ENCODE results near the gene PXMP4. TPM values are rescaled to one million over a fixed set of nuclear protein-coding genes. Genes with fewer than 3 reads are reported as not detected.

The PXMP4 gene
- total RNA-seq, 4 donors from 2014 or later = 3.4 to 11.7 (median 7.6) TPM

DNA sequence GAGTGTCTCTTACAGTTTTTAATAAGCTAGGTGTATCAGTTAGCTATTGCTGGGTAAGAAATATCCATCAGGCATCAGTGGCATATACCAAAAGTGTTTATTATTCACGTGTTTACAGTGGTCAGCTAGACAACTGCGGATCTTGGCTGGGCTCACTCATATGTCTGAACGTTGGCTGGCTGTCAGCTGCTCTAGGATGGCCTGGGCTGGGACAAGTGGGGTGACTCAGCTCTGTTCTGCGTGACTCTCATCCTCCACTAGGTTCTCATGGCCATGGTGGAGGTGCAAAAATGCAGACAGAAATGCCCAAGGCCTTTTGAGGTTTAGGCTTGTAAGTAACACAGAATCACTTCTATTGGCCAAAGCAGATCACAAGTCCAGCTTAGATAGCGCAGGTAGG, 33.7 kb upstream of the PXMP4 start:
- peaks cover 0 to under 1% (median 0%) of the 10 kb centered on the region in 3 donors for H3K4me1 ChIP-seq
- H3K27ac ChIP-seq = no peak overlapping the region
- intact Hi-C loops (cut with DNase I) = no loop called here
- no peak for TF ChIP-seq POLR2A (IDR thresholded peaks at IDR 0.05)
- TF ChIP-seq, protein P1, sequence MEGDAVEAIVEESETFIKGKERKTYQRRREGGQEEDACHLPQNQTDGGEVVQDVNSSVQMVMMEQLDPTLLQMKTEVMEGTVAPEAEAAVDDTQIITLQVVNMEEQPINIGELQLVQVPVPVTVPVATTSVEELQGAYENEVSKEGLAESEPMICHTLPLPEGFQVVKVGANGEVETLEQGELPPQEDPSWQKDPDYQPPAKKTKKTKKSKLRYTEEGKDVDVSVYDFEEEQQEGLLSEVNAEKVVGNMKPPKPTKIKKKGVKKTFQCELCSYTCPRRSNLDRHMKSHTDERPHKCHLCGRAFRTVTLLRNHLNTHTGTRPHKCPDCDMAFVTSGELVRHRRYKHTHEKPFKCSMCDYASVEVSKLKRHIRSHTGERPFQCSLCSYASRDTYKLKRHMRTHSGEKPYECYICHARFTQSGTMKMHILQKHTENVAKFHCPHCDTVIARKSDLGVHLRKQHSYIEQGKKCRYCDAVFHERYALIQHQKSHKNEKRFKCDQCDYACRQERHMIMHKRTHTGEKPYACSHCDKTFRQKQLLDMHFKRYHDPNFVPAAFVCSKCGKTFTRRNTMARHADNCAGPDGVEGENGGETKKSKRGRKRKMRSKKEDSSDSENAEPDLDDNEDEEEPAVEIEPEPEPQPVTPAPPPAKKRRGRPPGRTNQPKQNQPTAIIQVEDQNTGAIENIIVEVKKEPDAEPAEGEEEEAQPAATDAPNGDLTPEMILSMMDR (IDR thresholded peaks at IDR 0.05) = no peak
- no peak for DNase-seq
- peaks cover 5 to 9% (median 8%) of the 10 kb centered on the region in 3 donors for H3K9me3 ChIP-seq
- WGBS, 2 donors = 76 to 88% methylated on average over 4 to 5 of the region's 5 CpGs
- no peak overlapping the region for H3K4me3 ChIP-seq
- H3K36me3 ChIP-seq = peaks cover 5 to 98% (median 10%) of the 10 kb centered on the region in 3 donors
- no peaks in the 10 kb centered on the region for H3K27me3 ChIP-seq

DNA sequence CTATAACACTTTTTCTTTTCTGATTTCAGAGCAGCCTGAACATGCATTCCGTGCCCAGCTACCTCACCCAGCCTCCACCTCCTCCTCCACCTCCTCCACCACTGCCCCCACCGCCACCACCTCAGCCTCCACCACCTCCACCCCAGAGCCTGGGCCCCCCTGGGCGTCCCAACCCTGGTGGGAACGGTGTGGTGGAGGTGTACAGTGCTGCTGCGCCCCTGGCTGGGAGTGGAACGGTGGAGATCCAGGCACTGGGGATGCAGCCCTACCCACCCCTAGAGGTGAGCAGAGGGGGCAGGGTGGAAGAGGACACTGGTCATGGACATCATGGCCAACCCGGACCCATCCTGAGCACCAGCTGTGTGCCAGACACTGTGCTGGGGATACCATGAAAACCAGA, 33.0 kb upstream of the PXMP4 start:
- no peak for TF ChIP-seq POLR2A (IDR thresholded peaks at IDR 0.05)
- TF ChIP-seq, protein P1 (IDR thresholded peaks at IDR 0.05) = no peak
- H3K27me3 ChIP-seq = no peaks in the 10 kb centered on the region
- peaks cover 0 to 5% (median 0%) of the 10 kb centered on the region in 3 donors for H3K4me1 ChIP-seq
- no peak overlapping the region for H3K4me3 ChIP-seq
- H3K9me3 ChIP-seq = peaks cover 5 to 9% (median 8%) of the 10 kb centered on the region in 3 donors
- intact Hi-C loops (cut with DNase I) = no loop called here
- 86 to 90% methylated on average over 2 of the region's 7 CpGs for WGBS, 2 donors
- no peak overlapping the region for H3K27ac ChIP-seq
- H3K36me3 ChIP-seq = peaks cover 7 to 98% (median 10%) of the 10 kb centered on the region in 3 donors
- DNase-seq = no peak

DNA sequence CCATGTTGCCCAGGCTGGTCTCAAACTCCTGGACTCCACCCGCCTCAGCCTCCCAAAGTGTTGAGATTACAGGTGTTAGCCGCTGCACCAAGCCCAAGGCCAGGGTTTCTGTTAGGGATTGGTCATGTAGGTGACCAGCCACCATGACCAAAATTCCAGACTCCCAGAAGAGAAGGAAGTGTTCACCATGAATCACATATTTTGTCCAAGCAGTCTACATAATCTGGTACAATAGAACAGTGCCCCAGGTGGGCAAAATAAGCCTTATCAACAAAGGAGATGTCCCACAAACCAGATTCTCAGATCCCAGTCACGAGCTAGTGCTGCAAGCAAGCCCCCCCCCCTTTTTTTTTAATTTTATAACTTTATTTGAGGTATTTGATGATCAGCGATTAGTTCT, 31.7 kb upstream of the PXMP4 start:
- WGBS, 2 donors = 89 to 94% methylated on average over 4 of the region's 4 CpGs

DNA sequence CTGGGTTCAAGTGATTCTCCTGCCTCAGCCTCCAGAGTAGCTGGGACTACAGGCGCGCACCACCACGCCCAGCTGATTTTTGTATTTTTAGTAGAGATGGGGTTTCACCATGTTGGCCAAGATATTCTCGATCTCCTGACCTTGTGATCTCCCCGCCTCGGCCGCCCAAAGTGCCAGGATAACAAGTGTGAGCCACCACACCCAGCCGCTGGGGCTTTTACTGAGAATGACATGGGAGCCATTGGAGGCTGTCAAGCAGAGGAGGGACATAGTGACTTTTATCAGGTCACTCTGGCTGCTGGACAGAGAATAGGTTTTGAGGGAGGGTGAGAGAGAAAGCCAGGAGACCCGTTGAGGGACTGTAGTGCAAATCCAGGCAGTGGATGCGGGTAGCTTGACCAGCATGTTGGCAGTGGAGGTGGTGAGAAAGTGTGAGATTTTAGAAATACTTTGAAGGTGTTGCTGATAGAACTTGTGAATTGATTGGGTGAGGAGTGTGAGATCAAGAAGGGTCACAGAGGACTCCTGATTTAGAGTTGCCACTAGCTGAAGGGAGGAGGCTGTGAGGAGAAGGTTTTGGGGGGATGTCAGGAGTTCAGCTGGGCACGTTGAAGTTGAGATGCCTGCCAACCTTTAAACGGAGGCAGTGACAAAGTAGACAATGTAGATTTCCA, 26.4 kb upstream of the PXMP4 start:
- H3K4me3 ChIP-seq = no peak overlapping the region
- peaks cover 0 to 58% (median 7%) of the 10 kb centered on the region in 3 donors for H3K36me3 ChIP-seq
- DNase-seq = no peak
- TF ChIP-seq, protein P1 (IDR thresholded peaks at IDR 0.05) = no peak
- TF ChIP-seq POLR2A (IDR thresholded peaks at IDR 0.05) = no peak
- 90% methylated on average over 12 of the region's 12 CpGs for WGBS, 2 donors
- intact Hi-C loops (cut with DNase I) = no loop called here
- peaks cover 0 to 14% (median 3%) of the 10 kb centered on the region in 3 donors for H3K4me1 ChIP-seq
- H3K27ac ChIP-seq = no peak overlapping the region
- H3K27me3 ChIP-seq = no peaks in the 10 kb centered on the region
- no peaks in the 10 kb centered on the region for H3K9me3 ChIP-seq

More for the DNA sequence above, 31.7 kb upstream of the PXMP4 start:
- intact Hi-C loops (cut with DNase I) = no loop called here
- Histone ChIP-seq H3K27ac (no peak overlapping the region), H3K4me1 (peaks cover 0 to 5% (median 0%) of the 10 kb centered on the region in 3 donors), H3K9me3 (no peaks in the 10 kb centered on the region), H3K27me3 (no peaks in the 10 kb centered on the region), H3K4me3 (no peak overlapping the region), H3K36me3 (peaks cover 1 to 91% (median 7%) of the 10 kb centered on the region in 3 donors)
- TF ChIP-seq, protein P1 (IDR thresholded peaks at IDR 0.05) = no peak
- no peak for TF ChIP-seq POLR2A (IDR thresholded peaks at IDR 0.05)
- DNase-seq = no peak

DNA sequence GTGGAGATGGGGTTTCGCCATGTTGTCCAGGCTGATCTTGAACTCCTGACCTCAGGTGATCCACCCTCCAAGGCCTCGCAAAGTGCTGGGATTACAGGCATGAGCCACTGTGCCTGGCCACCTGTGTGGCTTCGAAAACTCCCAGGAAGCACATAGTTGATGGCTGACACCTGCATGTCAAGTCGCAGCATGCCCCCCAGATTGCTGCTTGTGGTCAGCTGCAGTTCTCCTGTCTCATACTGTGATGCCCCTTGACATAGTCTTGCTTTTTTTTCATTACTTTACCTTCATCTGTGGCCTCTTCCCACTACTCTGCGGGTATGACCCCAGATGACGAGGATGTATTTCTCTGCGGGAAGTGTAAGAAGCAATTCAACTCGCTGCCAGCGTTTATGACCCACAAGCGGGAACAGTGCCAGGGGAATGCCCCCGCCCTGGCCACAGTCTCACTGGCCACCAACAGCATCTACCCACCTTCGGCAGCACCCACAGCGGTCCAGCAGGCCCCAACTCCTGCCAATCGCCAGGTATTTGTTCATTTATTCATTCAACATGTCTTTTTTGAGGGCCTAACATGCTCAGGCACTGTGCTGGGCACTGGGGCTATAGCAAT, 24.8 kb upstream of the PXMP4 start:
- 97% methylated on average over 12 to 13 of the region's 14 CpGs for WGBS, 2 donors
- TF ChIP-seq POLR2A (IDR thresholded peaks at IDR 0.05) = no peak
- Histone ChIP-seq H3K4me1 (peaks cover 0 to 14% (median 3%) of the 10 kb centered on the region in 3 donors), H3K36me3 (peaks cover 0 to 42% (median 7%) of the 10 kb centered on the region in 3 donors), H3K27me3 (no peaks in the 10 kb centered on the region), H3K27ac (no peak overlapping the region), H3K4me3 (no peak overlapping the region), H3K9me3 (no peaks in the 10 kb centered on the region)
- intact Hi-C loops (cut with DNase I) = no loop called here
- DNase-seq = no peak

Measured in esophagus squamous epithelium (tissue), 5 donors.